ENCODE results near the gene ANKMY2. TPM values are rescaled to one million over a fixed set of nuclear protein-coding genes. Genes with fewer than 3 reads are reported as not detected.

ANKMY2 gene
- total RNA-seq, 1 donor from 2014 or later = 68.5 TPM

GRCh38 chr7:16649196-16649595 lies 3.6 kb upstream of the ANKMY2 start:
- Histone ChIP-seq H3F3A (ENCODE audit: low read depth) (peaks cover 15% of the 10 kb centered on the region), H3K27ac (no peak overlapping the region), H3K27me3 (no peaks in the 10 kb centered on the region), H2AFZ (replicated peaks) (no peak overlapping the region), H3K36me3 (no peaks in the 10 kb centered on the region), H3K9ac (no peak overlapping the region), H4K20me1 (ENCODE audit: low read depth) (peaks cover 35% of the 10 kb centered on the region), H3K4me1 (peaks cover 48% of the 10 kb centered on the region), H3K9me3 (ENCODE audit: low read depth) (no peaks in the 10 kb centered on the region), H3K4me2 (peak overlapping the region; percentile 99), H3K4me3 (peak overlapping the region; percentile 24), H3K79me2 (ENCODE audit: low read depth) (peaks cover 90% of the 10 kb centered on the region)
- H3K27me3 Mint-ChIP-seq (ENCODE audit: insufficient read depth, low read depth) = no peaks in the 10 kb centered on the region
- peaks cover 32% of the 10 kb centered on the region for H3K4me1 Mint-ChIP-seq
- peaks cover 18% of the 10 kb centered on the region for H3K36me3 Mint-ChIP-seq
- DNase-seq (ENCODE audit: low spot score) = no peak
- H3K9me3 Mint-ChIP-seq = no peaks in the 10 kb centered on the region
- H3K4me3 Mint-ChIP-seq = peak overlapping the region; percentile 57
- TF ChIP-seq EZH2 (IDR thresholded peaks at IDR 0.05) (no peak), CTCF (IDR thresholded peaks at IDR 0.05) (no peak), EZH2phosphoT487 (IDR thresholded peaks at IDR 0.05) (no peak)
- no peak overlapping the region for H3K27ac Mint-ChIP-seq

DNA sequence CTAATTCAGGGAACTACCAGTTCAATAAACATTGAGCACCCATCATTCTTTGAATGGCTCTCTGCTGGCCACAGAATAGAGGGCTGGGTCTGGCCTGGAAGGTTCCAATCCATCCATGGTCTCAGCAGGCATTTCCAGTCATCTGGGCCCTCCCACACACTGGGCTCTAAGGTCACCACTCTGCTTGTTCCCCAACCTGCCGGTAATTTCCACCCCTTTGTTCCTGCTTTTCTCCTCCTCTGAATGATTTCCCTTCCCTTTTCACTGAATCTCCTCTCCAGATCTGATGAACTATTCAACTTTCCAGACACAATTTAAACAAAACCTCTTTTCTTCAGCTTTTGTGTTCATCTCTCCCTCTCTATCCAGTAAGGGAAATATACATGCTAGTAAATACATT lies 3.0 kb upstream of the ANKMY2 start:
- no peak overlapping the region for H3K9ac ChIP-seq
- H3K4me1 ChIP-seq = peaks cover 51% of the 10 kb centered on the region
- no peak overlapping the region for H3K27ac ChIP-seq
- Mint-ChIP-seq H3K36me3 (peaks cover 19% of the 10 kb centered on the region), H3K9me3 (no peaks in the 10 kb centered on the region), H3K27ac (no peak overlapping the region), H3K4me3 (peak overlapping the region; percentile 57), H3K27me3 (ENCODE audit: insufficient read depth, low read depth) (no peaks in the 10 kb centered on the region), H3K4me1 (peaks cover 38% of the 10 kb centered on the region)
- no peak overlapping the region for H2AFZ ChIP-seq (replicated peaks)
- TF ChIP-seq EZH2 (IDR thresholded peaks at IDR 0.05) = no peak
- no peak for TF ChIP-seq EZH2phosphoT487 (IDR thresholded peaks at IDR 0.05)
- no peak for TF ChIP-seq CTCF (IDR thresholded peaks at IDR 0.05)
- H3K9me3 ChIP-seq (ENCODE audit: low read depth) = no peaks in the 10 kb centered on the region
- peaks cover 40% of the 10 kb centered on the region for H4K20me1 ChIP-seq (ENCODE audit: low read depth)
- peak overlapping the region; percentile 99 for H3K4me2 ChIP-seq
- H3K27me3 ChIP-seq = no peaks in the 10 kb centered on the region
- H3K36me3 ChIP-seq = no peaks in the 10 kb centered on the region
- peaks cover 15% of the 10 kb centered on the region for H3F3A ChIP-seq (ENCODE audit: low read depth)
- H3K79me2 ChIP-seq (ENCODE audit: low read depth) = peaks cover 90% of the 10 kb centered on the region
- H3K4me3 ChIP-seq = peak overlapping the region; percentile 24
- DNase-seq (ENCODE audit: low spot score) = peak; percentile 50

- no peak overlapping the region for H3K27ac ChIP-seq
- peaks cover 15% of the 10 kb centered on the region for H3F3A ChIP-seq (ENCODE audit: low read depth)
- peaks cover 55% of the 10 kb centered on the region for H3K4me1 ChIP-seq
- H3K36me3 ChIP-seq = no peaks in the 10 kb centered on the region
- Mint-ChIP-seq H3K36me3 (peaks cover 13% of the 10 kb centered on the region), H3K9me3 (no peaks in the 10 kb centered on the region), H3K27me3 (ENCODE audit: insufficient read depth, low read depth) (no peaks in the 10 kb centered on the region), H3K4me1 (peaks cover 46% of the 10 kb centered on the region), H3K4me3 (peak overlapping the region; percentile 100), H3K27ac (no peak overlapping the region)
- H2AFZ ChIP-seq (replicated peaks) = no peak overlapping the region
- peak overlapping the region; percentile 99 for H3K4me2 ChIP-seq
- H3K79me2 ChIP-seq (ENCODE audit: low read depth) = peaks cover 90% of the 10 kb centered on the region
- TF ChIP-seq EZH2phosphoT487 (IDR thresholded peaks at IDR 0.05) (no peak), CTCF (IDR thresholded peaks at IDR 0.05) (no peak), EZH2 (IDR thresholded peaks at IDR 0.05) (no peak)
- H3K4me3 ChIP-seq = peak overlapping the region; percentile 95
- DNase-seq (ENCODE audit: low spot score) = no peak
- H3K27me3 ChIP-seq = no peaks in the 10 kb centered on the region
- no peak overlapping the region for H3K9ac ChIP-seq
- H4K20me1 ChIP-seq (ENCODE audit: low read depth) = peaks cover 39% of the 10 kb centered on the region
- no peaks in the 10 kb centered on the region for H3K9me3 ChIP-seq (ENCODE audit: low read depth)
These were observed 1.9 kb upstream of the ANKMY2 start for GRCh38 chr7:16647435-16647960.
